Erythroblast (primary cell): Measurements from ENCODE around the gene FGFR3.

Experiments
- GATA1 ChIP-seq: IDR thresholded peaks from 2 replicates; pipeline ENCODE4 v1.6.1; 2011; ENCODE audit warnings: low read depth, mild to moderate bottlenecking, control low read depth, low read length, moderate library complexity
- POLR2A ChIP-seq: IDR thresholded peaks from 2 replicates; pipeline ENCODE4 v1.6.1; 2011; ENCODE audit warnings: mild to moderate bottlenecking, low read length

- TF ChIP-seq POLR2A (no peak), GATA1 (no peak)
Measured at GRCh38 chr4:1783015-1783414, 10.1 kb upstream of the FGFR3 start.
